Liver (tissue), 3 donors: ENCODE results near the gene ARMC5.

Experiments
- FOXA1 ChIP-seq: IDR thresholded peaks from 2 replicates; pipeline ENCODE4 v1.6.1; 2016; ENCODE audit warnings: antibody characterized with exemption
- GABPA ChIP-seq, 2 donors: IDR thresholded peaks in 1 of 2; conservative IDR thresholded peaks in 1 of 2; 2 replicates each; pipeline ENCODE4 v1.6.1; 2016; ENCODE audit warnings: antibody characterized with exemption in 2 of 2, mild to moderate bottlenecking in 1 of 2, moderate library complexity in 1 of 2
- TAF1 ChIP-seq: conservative IDR thresholded peaks from 2 replicates; pipeline ENCODE4 v1.6.1; 2016; ENCODE audit warnings: antibody characterized with exemption, mild to moderate bottlenecking
- YY1 ChIP-seq: IDR thresholded peaks from 2 replicates; pipeline ENCODE4 v1.6.1; 2016; ENCODE audit warnings: antibody characterized with exemption, mild to moderate bottlenecking
- TF ChIP-seq, protein P1 (sequence below): fragments of 150-350 bp; IDR thresholded peaks from 2 replicates; pipeline ENCODE4 v1.5.1; 2017; ENCODE audit warnings: improper control_type of control experiment, low read depth, low read length; ENCODE audit not compliant: missing input control
- donor health status: healthy.
- donor health status: healthy.

DNA sequence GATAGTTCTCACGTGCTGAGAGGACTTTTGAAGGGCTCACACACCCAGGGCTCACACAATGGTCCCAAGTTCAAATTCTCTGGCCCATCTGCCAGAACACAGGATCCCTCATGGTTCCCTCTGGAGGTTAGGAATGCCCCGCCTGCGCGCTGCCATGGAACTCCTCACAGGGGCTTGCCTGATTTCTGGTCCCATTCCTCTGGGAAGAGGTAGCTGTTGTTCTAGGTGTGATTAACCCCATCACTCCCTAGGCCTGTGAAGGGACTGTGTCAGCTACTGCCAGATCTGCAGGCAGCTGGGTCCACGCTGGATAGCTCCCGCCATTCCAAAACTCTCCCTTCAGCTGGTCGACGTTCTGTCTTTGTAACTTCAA, 2.3 kb upstream of the ARMC5 start:
- TF ChIP-seq TAF1 (no peak), FOXA1 (no peak), YY1 (no peak), GABPA (IDR thresholded peaks at IDR 0.05 in 1 of 2, conservative IDR thresholded peaks at IDR 0.05 in 1 of 2) (no peak)
- TF ChIP-seq, protein P1, sequence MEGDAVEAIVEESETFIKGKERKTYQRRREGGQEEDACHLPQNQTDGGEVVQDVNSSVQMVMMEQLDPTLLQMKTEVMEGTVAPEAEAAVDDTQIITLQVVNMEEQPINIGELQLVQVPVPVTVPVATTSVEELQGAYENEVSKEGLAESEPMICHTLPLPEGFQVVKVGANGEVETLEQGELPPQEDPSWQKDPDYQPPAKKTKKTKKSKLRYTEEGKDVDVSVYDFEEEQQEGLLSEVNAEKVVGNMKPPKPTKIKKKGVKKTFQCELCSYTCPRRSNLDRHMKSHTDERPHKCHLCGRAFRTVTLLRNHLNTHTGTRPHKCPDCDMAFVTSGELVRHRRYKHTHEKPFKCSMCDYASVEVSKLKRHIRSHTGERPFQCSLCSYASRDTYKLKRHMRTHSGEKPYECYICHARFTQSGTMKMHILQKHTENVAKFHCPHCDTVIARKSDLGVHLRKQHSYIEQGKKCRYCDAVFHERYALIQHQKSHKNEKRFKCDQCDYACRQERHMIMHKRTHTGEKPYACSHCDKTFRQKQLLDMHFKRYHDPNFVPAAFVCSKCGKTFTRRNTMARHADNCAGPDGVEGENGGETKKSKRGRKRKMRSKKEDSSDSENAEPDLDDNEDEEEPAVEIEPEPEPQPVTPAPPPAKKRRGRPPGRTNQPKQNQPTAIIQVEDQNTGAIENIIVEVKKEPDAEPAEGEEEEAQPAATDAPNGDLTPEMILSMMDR: no peak
